ENCODE data around the gene RFX5.
"Not testable (repeated sequence)": the region's sequence is repeated elsewhere in the genome, so short reads cannot be mapped to it uniquely, and the experiment has no call there.

The RFX5 gene

DNA sequence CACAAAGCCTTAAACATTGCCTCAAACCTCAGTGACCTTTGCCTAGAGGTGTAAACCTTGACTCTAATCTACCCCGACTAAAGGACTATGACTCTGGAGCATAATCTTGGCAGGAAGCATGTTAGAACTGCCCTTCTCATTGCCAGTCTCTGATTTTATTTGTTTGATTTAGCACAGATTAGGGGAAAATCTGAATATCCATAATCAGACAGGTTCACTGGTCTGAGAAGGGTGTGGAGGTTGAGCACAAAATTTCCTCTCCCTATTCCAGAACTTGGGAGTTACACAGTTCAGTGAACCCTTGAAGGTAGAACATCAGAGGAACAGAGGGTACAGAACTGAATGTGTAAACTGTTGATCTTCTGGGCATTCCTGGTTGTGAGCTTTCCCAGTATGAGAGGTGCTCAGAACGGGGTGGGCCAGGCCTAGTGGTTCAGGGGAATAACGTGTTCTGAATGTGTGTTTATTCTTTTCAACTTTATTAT is 44.1 kb upstream of the RFX5 start:
- Histone ChIP-seq H3K36me3 (ENCODE audit: insufficient read depth, low read length) (no peaks in the 10 kb centered on the region), H3K4me3 (ENCODE audit: low read length, poor library complexity, severe bottlenecking) (no peak overlapping the region), H3K4me1 (ENCODE audit: insufficient read depth, low read length, poor library complexity, severe bottlenecking) (no peaks in the 10 kb centered on the region), H3K4me2 (ENCODE audit: low read depth, low read length, poor library complexity, severe bottlenecking) (no peak overlapping the region), H3K9ac (ENCODE audit: low read depth, low read length, poor library complexity, severe bottlenecking) (no peak overlapping the region), H4K20me1 (ENCODE audit: insufficient read depth, low read length, poor library complexity, severe bottlenecking) (no peaks in the 10 kb centered on the region), H3K27me3 (ENCODE audit: insufficient read depth, low read length, poor library complexity, severe bottlenecking) (no peaks in the 10 kb centered on the region), H3K9me3 (ENCODE audit: insufficient read depth, low read depth, low read length) (no peaks in the 10 kb centered on the region), H3K9me2 (replicated peaks; ENCODE audit: low read depth, low read length) (no peaks in the 10 kb centered on the region), H2AFZ (ENCODE audit: low read length) (no peak overlapping the region), H3K79me2 (ENCODE audit: insufficient read depth, low read length) (no peaks in the 10 kb centered on the region), H3F3A (ENCODE audit: low read depth) (no peaks in the 10 kb centered on the region)
- TF ChIP-seq EZH2phosphoT487 (IDR thresholded peaks at IDR 0.05; ENCODE audit: borderline replicate concordance), result no peak

DNA sequence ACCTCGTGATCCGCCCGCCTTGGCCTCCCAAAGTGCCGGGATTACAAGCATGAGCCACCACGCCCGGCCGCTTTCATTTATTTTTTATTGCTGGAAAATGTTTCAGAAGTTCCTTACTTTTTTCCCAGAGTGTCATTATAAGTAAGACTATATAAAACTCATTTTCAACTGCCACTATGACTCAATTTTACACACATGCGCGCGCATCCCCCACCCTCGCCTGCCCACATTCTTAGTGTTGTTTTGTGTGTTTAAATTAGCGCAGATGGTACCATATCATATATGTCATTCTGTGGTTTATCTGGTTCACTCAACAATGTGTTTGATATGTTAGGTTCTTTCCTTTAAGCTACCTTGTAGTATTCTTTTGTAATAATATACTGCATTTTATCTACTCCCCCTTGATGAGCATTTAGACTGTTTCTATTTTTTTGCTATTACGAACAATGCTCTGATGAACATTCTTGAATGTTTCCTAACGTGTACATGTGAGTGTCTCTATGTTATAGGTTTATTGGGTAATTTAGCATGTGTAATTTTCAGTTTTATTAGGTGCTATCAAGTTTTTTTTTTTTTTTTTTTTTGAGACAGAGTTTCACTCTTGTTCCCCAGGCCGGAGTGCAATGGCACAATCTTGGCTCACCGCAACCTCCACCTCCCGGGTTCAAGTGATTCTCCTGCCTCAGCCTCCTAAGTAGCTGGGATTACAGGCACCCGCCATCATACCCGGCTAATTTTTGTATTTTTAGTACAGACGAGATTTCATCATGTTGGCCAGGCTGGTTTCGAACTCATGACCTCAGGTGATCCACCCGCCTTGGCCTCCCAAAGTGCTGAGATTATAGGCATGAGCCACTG is 43.4 kb upstream of the RFX5 start:
- not testable (repeated sequence) for H3K9me2 ChIP-seq (replicated peaks; ENCODE audit: low read depth, low read length); H3K9me3 ChIP-seq (ENCODE audit: insufficient read depth, low read depth, low read length); H3K36me3 ChIP-seq (ENCODE audit: insufficient read depth, low read length); H3K4me2 ChIP-seq (ENCODE audit: low read depth, low read length, poor library complexity, severe bottlenecking); H3K4me3 ChIP-seq (ENCODE audit: low read length, poor library complexity, severe bottlenecking); H4K20me1 ChIP-seq (ENCODE audit: insufficient read depth, low read length, poor library complexity, severe bottlenecking); H3K27me3 ChIP-seq (ENCODE audit: insufficient read depth, low read length, poor library complexity, severe bottlenecking); H3K79me2 ChIP-seq (ENCODE audit: insufficient read depth, low read length); H3K4me1 ChIP-seq (ENCODE audit: insufficient read depth, low read length, poor library complexity, severe bottlenecking); H3F3A ChIP-seq (ENCODE audit: low read depth); H2AFZ ChIP-seq (ENCODE audit: low read length); H3K9ac ChIP-seq (ENCODE audit: low read depth, low read length, poor library complexity, severe bottlenecking)

DNA sequence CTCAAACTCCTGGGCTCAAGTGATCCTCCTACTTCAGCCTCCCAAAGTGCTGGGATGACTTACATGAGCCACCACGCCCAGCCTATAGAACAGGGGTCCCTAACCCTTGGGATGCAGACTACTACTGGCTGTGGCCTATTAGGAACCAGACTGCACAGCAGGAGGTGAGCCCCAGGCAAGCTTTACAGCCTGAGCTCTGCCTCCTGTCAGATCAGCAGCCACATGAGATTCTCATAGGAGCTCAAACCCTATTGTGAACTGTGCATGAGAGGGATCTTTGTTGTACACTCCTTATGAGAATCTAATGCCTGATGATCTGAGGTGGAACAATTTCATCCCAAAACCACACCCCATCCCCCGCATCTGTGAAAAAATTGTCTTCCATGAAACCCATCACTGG is 39.0 kb upstream of the RFX5 start:
- no peaks in the 10 kb centered on the region for H3K9me2 ChIP-seq (replicated peaks; ENCODE audit: low read depth, low read length)
- no peaks in the 10 kb centered on the region for H4K20me1 ChIP-seq (ENCODE audit: insufficient read depth, low read length, poor library complexity, severe bottlenecking)
- no peaks in the 10 kb centered on the region for H3K36me3 ChIP-seq (ENCODE audit: insufficient read depth, low read length)
- H3K4me3 ChIP-seq (ENCODE audit: low read length, poor library complexity, severe bottlenecking), result no peak overlapping the region
- H3K9me3 ChIP-seq (ENCODE audit: insufficient read depth, low read depth, low read length), result no peaks in the 10 kb centered on the region
- no peak overlapping the region for H3K9ac ChIP-seq (ENCODE audit: low read depth, low read length, poor library complexity, severe bottlenecking)
- H3K27me3 ChIP-seq (ENCODE audit: insufficient read depth, low read length, poor library complexity, severe bottlenecking), result no peaks in the 10 kb centered on the region
- no peak overlapping the region for H3K4me2 ChIP-seq (ENCODE audit: low read depth, low read length, poor library complexity, severe bottlenecking)
- no peaks in the 10 kb centered on the region for H3F3A ChIP-seq (ENCODE audit: low read depth)
- TF ChIP-seq EZH2phosphoT487 (IDR thresholded peaks at IDR 0.05; ENCODE audit: borderline replicate concordance), result no peak
- TF ChIP-seq, protein P1, sequence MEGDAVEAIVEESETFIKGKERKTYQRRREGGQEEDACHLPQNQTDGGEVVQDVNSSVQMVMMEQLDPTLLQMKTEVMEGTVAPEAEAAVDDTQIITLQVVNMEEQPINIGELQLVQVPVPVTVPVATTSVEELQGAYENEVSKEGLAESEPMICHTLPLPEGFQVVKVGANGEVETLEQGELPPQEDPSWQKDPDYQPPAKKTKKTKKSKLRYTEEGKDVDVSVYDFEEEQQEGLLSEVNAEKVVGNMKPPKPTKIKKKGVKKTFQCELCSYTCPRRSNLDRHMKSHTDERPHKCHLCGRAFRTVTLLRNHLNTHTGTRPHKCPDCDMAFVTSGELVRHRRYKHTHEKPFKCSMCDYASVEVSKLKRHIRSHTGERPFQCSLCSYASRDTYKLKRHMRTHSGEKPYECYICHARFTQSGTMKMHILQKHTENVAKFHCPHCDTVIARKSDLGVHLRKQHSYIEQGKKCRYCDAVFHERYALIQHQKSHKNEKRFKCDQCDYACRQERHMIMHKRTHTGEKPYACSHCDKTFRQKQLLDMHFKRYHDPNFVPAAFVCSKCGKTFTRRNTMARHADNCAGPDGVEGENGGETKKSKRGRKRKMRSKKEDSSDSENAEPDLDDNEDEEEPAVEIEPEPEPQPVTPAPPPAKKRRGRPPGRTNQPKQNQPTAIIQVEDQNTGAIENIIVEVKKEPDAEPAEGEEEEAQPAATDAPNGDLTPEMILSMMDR (conservative IDR thresholded peaks at IDR 0.05; ENCODE audit: low read length), result no peak
- no peaks in the 10 kb centered on the region for H3K79me2 ChIP-seq (ENCODE audit: insufficient read depth, low read length)
- H3K4me1 ChIP-seq (ENCODE audit: insufficient read depth, low read length, poor library complexity, severe bottlenecking), result no peaks in the 10 kb centered on the region
- H2AFZ ChIP-seq (ENCODE audit: low read length), result no peak overlapping the region

DNA sequence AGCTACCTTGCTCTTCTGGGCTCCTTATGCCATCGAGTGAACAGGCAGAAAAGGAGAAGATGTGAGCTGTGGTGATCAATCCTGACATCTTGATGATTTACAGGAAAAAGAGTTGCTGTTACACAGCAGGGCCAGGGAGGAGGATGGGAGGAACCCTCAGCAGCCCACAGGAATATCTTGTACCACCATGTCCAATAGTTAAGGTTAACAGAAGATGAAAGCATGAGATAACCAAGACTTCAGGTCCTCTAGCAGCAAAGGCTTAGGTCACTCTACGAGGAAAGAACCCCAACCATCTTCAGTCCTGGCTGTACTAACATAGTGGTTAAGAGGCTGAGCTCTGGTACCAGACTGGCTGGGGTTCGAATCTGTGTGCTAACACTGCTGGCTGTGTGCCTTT is 37.5 kb upstream of the RFX5 start:
- no peaks in the 10 kb centered on the region for H3K9me2 ChIP-seq (replicated peaks; ENCODE audit: low read depth, low read length)
- H3K36me3 ChIP-seq (ENCODE audit: insufficient read depth, low read length), result no peaks in the 10 kb centered on the region
- no peaks in the 10 kb centered on the region for H3K9me3 ChIP-seq (ENCODE audit: insufficient read depth, low read depth, low read length)
- H3K27me3 ChIP-seq (ENCODE audit: insufficient read depth, low read length, poor library complexity, severe bottlenecking), result no peaks in the 10 kb centered on the region
- no peaks in the 10 kb centered on the region for H3F3A ChIP-seq (ENCODE audit: low read depth)
- no peak overlapping the region; the same call in 1 of the 2 replicates for H2AFZ ChIP-seq (ENCODE audit: low read length)
- no peak overlapping the region for H3K4me2 ChIP-seq (ENCODE audit: low read depth, low read length, poor library complexity, severe bottlenecking)
- no peaks in the 10 kb centered on the region for H3K79me2 ChIP-seq (ENCODE audit: insufficient read depth, low read length)
- H4K20me1 ChIP-seq (ENCODE audit: insufficient read depth, low read length, poor library complexity, severe bottlenecking), result no peaks in the 10 kb centered on the region
- no peak overlapping the region for H3K4me3 ChIP-seq (ENCODE audit: low read length, poor library complexity, severe bottlenecking)
- no peaks in the 10 kb centered on the region for H3K4me1 ChIP-seq (ENCODE audit: insufficient read depth, low read length, poor library complexity, severe bottlenecking)
- TF ChIP-seq EZH2phosphoT487 (IDR thresholded peaks at IDR 0.05; ENCODE audit: borderline replicate concordance), result no peak
- TF ChIP-seq, protein P1 (conservative IDR thresholded peaks at IDR 0.05; ENCODE audit: low read length), result no peak
- no peak overlapping the region for H3K9ac ChIP-seq (ENCODE audit: low read depth, low read length, poor library complexity, severe bottlenecking)
